ENCODE measurements around the gene DMD. TPM values are rescaled to one million over a fixed set of nuclear protein-coding genes. Genes with fewer than 3 reads are reported as not detected.

The DMD gene
- total and polyA plus RNA-seq, 2 donors (not counting 1 experiment from before 2014, with no cell fraction given) = 2.0 to 51.8 TPM

GRCh38 chrX:31527455-31528126 is 1683.8 kb downstream of the DMD start:
- Histone ChIP-seq H4K20me1 (ENCODE audit: control insufficient read depth, insufficient read depth, low read length, poor library complexity, severe bottlenecking) (no peaks in the 10 kb centered on the region), H3K9me3 (ENCODE audit: control extremely low read depth in 1 of 3, control insufficient read depth in 2 of 3, insufficient read depth in 1 of 3, low read length in 2 of 3) (no peaks in the 10 kb centered on the region), H3K4me3 (ENCODE audit: control extremely low read depth in 1 of 5, extremely low read depth in 1 of 5, insufficient read depth in 1 of 5, low read depth in 2 of 5, low read length in 4 of 5) (no peak overlapping the region), H3K27me3 (replicated peaks in 1 of 4; ENCODE audit: control extremely low read depth in 1 of 4, control insufficient read depth in 3 of 4, insufficient read depth in 4 of 4, low read length in 3 of 4) (no peaks in the 10 kb centered on the region), H3K36me3 (replicated peaks in 1 of 2; ENCODE audit: control extremely low read depth in 1 of 2, control insufficient read depth in 1 of 2, extremely low read depth in 1 of 2, insufficient read depth in 2 of 2, low read length in 1 of 2) (no peaks in the 10 kb centered on the region), H3K4me2 (replicated peaks; ENCODE audit: low read depth, low read length, poor library complexity, severe bottlenecking) (no peak overlapping the region), H3K79me2 (ENCODE audit: control insufficient read depth, insufficient read depth, low read length) (no peaks in the 10 kb centered on the region), H3K4me1 (ENCODE audit: control insufficient read depth in 2 of 2, insufficient read depth in 2 of 2, low read length in 2 of 2) (no peaks in the 10 kb centered on the region), H3K9ac (ENCODE audit: low read length) (no peak overlapping the region), H2AFZ (ENCODE audit: insufficient read depth, low read depth, low read length, poor library complexity, severe bottlenecking) (no peak overlapping the region), H3K27ac (ENCODE audit: low read length in 2 of 2) (no peak overlapping the region)
- Mint-ChIP-seq H3K27me3 (no peaks in the 10 kb centered on the region), H3K27ac (no peak overlapping the region), H3K4me3 (no peak overlapping the region), H3K4me1 (no peaks in the 10 kb centered on the region), H3K9me3 (ENCODE audit: insufficient read depth) (no peaks in the 10 kb centered on the region)
- intact Hi-C loops (cut with micrococcal nuclease) = no loop called here
- ChIA-PET POLR2A (no interaction called here), CTCF (no interaction called here)
- ATAC-seq (ENCODE audit: low read depth) (no peak), DNase-seq (no peak)
- TF ChIP-seq CTCF (IDR thresholded peaks at IDR 0.05) (no peak), EZH2 (IDR thresholded peaks at IDR 0.05; ENCODE audit: borderline replicate concordance, insufficient read depth, low read depth, low read length, poor library complexity, severe bottlenecking) (no peak)
- no CpG with 5 or more reads among the region's 7 CpGs for WGBS (ENCODE audit: insufficient coverage)

GRCh38 chrX:31523884-31524536 is 1687.3 kb downstream of the DMD start:
- no peak for ATAC-seq (ENCODE audit: low read depth)
- Histone ChIP-seq H3K4me3 (ENCODE audit: control extremely low read depth in 1 of 5, extremely low read depth in 1 of 5, insufficient read depth in 1 of 5, low read depth in 2 of 5, low read length in 4 of 5) (no peak overlapping the region), H3K4me2 (replicated peaks; ENCODE audit: low read depth, low read length, poor library complexity, severe bottlenecking) (no peak overlapping the region), H3K9ac (ENCODE audit: low read length) (no peak overlapping the region), H3K4me1 (ENCODE audit: control insufficient read depth in 2 of 2, insufficient read depth in 2 of 2, low read length in 2 of 2) (no peaks in the 10 kb centered on the region), H3K79me2 (ENCODE audit: control insufficient read depth, insufficient read depth, low read length) (no peaks in the 10 kb centered on the region), H3K9me3 (ENCODE audit: control extremely low read depth in 1 of 3, control insufficient read depth in 2 of 3, insufficient read depth in 1 of 3, low read length in 2 of 3) (no peaks in the 10 kb centered on the region), H4K20me1 (ENCODE audit: control insufficient read depth, insufficient read depth, low read length, poor library complexity, severe bottlenecking) (no peaks in the 10 kb centered on the region), H3K27me3 (replicated peaks in 1 of 4; ENCODE audit: control extremely low read depth in 1 of 4, control insufficient read depth in 3 of 4, insufficient read depth in 4 of 4, low read length in 3 of 4) (no peaks in the 10 kb centered on the region), H2AFZ (ENCODE audit: insufficient read depth, low read depth, low read length, poor library complexity, severe bottlenecking) (no peak overlapping the region), H3K27ac (ENCODE audit: low read length in 2 of 2) (no peak overlapping the region), H3K36me3 (replicated peaks in 1 of 2; ENCODE audit: control extremely low read depth in 1 of 2, control insufficient read depth in 1 of 2, extremely low read depth in 1 of 2, insufficient read depth in 2 of 2, low read length in 1 of 2) (no peaks in the 10 kb centered on the region)
- no peak for DNase-seq
- ChIA-PET POLR2A (no interaction called here), CTCF (no interaction called here)
- Mint-ChIP-seq H3K9me3 (ENCODE audit: insufficient read depth) (no peaks in the 10 kb centered on the region), H3K4me1 (no peaks in the 10 kb centered on the region), H3K4me3 (no peak overlapping the region), H3K27me3 (no peaks in the 10 kb centered on the region), H3K27ac (no peak overlapping the region)
- WGBS (ENCODE audit: insufficient coverage) = 80% methylated on average over 1 of the region's 7 CpGs
- intact Hi-C loops (cut with micrococcal nuclease) = no loop called here
- TF ChIP-seq CTCF (IDR thresholded peaks at IDR 0.05) (no peak), EZH2 (IDR thresholded peaks at IDR 0.05; ENCODE audit: borderline replicate concordance, insufficient read depth, low read depth, low read length, poor library complexity, severe bottlenecking) (no peak)
